Anterior cingulate cortex (tissue), 58 donors: ENCODE data around the gene PITPNM2.
"Not testable (repeated sequence)": the region's sequence is repeated elsewhere in the genome, so short reads cannot be mapped to it uniquely, and the experiment has no call there.

Experiments
- DNase-seq, 58 donors: peaks; one replicate each; lab custom pipeline; 2025; lab: John Stamatoyannopoulos, UW

Gene PITPNM2

GRCh38 chr12:123122626-123123025 is 28.3 kb downstream of the PITPNM2 start:
- DNase-seq = no peak

- DNase-seq = no peak
Measured at GRCh38 chr12:123121670-123122069, 29.2 kb downstream of the PITPNM2 start.

GRCh38 chr12:123120452-123121166 is 30.3 kb downstream of the PITPNM2 start:
- DNase-seq = no peak

GRCh38 chr12:123119808-123120207 is 31.1 kb downstream of the PITPNM2 start:
- DNase-seq = no peak

GRCh38 chr12:123118497-123118896 is 32.4 kb downstream of the PITPNM2 start:
- no peak for DNase-seq

GRCh38 chr12:123115409-123116121 is 35.3 kb downstream of the PITPNM2 start:
- DNase-seq = peak in 50 of 58 donors; percentile 25 to 92 (median 70)

- peak in 9 of 58 donors; percentile 11 to 37 (median 30) for DNase-seq
Measured at GRCh38 chr12:123114304-123115083, 36.4 kb downstream of the PITPNM2 start.

- DNase-seq = peak in 15 of 58 donors; percentile 7 to 61 (median 32)
Measured at GRCh38 chr12:123113026-123113425, 37.9 kb downstream of the PITPNM2 start.

- DNase-seq = peak in 5 of 58 donors; percentile 10 to 32 (median 29)
Measured at GRCh38 chr12:123111498-123112165, 39.3 kb downstream of the PITPNM2 start.

- DNase-seq = peak in 45 of 58 donors; percentile 14 to 88 (median 55)
Measured at GRCh38 chr12:123109319-123109772, 41.5 kb downstream of the PITPNM2 start.

GRCh38 chr12:123108682-123109066 is 42.2 kb downstream of the PITPNM2 start:
- DNase-seq = no peak

- DNase-seq = peak in 3 of 58 donors; percentile 6 to 31 (median 14)
Measured at GRCh38 chr12:123107926-123108681, 42.8 kb downstream of the PITPNM2 start.

- DNase-seq = no peak
Measured at GRCh38 chr12:123106640-123107359, 44.1 kb downstream of the PITPNM2 start.

GRCh38 chr12:123105211-123105826 is 45.6 kb downstream of the PITPNM2 start:
- DNase-seq = no peak

GRCh38 chr12:123104809-123105208 is 46.1 kb downstream of the PITPNM2 start:
- no peak for DNase-seq

- DNase-seq = not testable (repeated sequence)
Measured at GRCh38 chr12:123104094-123104493, 46.8 kb downstream of the PITPNM2 start.

- DNase-seq = no peak
Measured at GRCh38 chr12:123102781-123103503, 47.9 kb downstream of the PITPNM2 start.

GRCh38 chr12:123102366-123102765 is 48.5 kb downstream of the PITPNM2 start:
- no peak for DNase-seq
